ENCODE measurements around the gene GRIK1.

The GRIK1 gene

DNA sequence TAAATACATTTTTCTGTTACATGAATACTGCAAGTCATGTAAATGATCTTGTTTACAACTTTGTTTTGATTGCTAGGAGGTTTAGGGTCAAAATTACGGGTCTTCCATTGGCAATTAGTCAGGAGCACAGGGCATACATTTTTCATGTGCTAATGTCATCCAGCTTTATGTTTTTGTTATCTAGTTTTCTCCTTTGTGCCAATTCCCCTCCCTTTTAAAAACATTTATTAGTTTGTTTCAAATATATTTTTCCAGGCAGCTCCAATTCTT lies 280.9 kb downstream of the GRIK1 start:
- Histone ChIP-seq H3K4me1 (ENCODE audit: control insufficient read depth, insufficient read depth, low read length, poor library complexity, severe bottlenecking) (no peaks in the 10 kb centered on the region), H3K4me3 (ENCODE audit: insufficient read depth, low read depth, low read length, poor library complexity, severe bottlenecking) (no peak overlapping the region), H3K27ac (ENCODE audit: insufficient read depth, low read length, poor library complexity, severe bottlenecking) (no peak overlapping the region), H3K27me3 (replicated peaks; ENCODE audit: control insufficient read depth, insufficient read depth, low read length, poor library complexity, severe bottlenecking) (no peaks in the 10 kb centered on the region), H3K9me3 (ENCODE audit: control insufficient read depth, low read length) (no peaks in the 10 kb centered on the region), H3K36me3 (ENCODE audit: control insufficient read depth, insufficient read depth, low read length) (no peaks in the 10 kb centered on the region)
- no peak for DNase-seq

DNA sequence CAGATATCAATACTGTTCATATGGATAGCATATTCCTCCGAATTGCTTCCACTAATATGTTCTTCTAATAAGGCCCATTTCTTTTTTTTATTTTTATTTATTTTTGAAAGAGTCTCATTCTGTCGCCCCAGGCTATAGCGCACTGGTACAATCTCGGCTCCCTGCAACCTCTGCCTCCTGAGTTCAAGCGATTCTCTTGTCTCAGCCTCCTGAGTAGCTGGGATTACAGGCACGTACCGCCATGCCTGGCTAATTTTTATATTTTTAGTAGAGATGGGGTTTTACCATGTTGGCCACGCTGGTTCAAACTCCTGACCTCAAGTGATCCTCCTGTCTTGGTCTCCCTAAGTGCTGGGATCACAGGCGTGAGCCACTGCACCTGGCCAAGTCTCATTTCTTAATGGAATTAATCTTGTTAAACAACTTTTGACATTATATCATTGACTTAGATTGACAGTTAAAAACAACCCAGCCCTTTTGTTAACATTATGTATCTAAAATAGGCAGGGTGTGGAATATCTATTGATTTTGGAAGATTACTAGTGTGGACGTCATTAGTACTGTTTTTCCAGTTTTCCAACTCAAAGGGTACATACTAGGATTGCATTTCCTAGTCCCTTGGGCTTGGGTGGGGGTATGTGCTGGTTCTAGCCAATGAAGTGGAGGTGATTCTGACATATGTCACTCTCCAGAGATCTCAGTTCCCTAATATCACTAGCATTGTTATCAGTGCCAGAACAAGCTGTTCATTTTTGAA lies 281.4 kb downstream of the GRIK1 start:
- Histone ChIP-seq H3K4me3 (ENCODE audit: insufficient read depth, low read depth, low read length, poor library complexity, severe bottlenecking) (no peak overlapping the region), H3K36me3 (ENCODE audit: control insufficient read depth, insufficient read depth, low read length) (no peaks in the 10 kb centered on the region), H3K9me3 (ENCODE audit: control insufficient read depth, low read length) (no peaks in the 10 kb centered on the region), H3K4me1 (ENCODE audit: control insufficient read depth, insufficient read depth, low read length, poor library complexity, severe bottlenecking) (no peaks in the 10 kb centered on the region), H3K27me3 (replicated peaks; ENCODE audit: control insufficient read depth, insufficient read depth, low read length, poor library complexity, severe bottlenecking) (no peaks in the 10 kb centered on the region), H3K27ac (ENCODE audit: insufficient read depth, low read length, poor library complexity, severe bottlenecking) (no peak overlapping the region)
- DNase-seq = no peak

DNA sequence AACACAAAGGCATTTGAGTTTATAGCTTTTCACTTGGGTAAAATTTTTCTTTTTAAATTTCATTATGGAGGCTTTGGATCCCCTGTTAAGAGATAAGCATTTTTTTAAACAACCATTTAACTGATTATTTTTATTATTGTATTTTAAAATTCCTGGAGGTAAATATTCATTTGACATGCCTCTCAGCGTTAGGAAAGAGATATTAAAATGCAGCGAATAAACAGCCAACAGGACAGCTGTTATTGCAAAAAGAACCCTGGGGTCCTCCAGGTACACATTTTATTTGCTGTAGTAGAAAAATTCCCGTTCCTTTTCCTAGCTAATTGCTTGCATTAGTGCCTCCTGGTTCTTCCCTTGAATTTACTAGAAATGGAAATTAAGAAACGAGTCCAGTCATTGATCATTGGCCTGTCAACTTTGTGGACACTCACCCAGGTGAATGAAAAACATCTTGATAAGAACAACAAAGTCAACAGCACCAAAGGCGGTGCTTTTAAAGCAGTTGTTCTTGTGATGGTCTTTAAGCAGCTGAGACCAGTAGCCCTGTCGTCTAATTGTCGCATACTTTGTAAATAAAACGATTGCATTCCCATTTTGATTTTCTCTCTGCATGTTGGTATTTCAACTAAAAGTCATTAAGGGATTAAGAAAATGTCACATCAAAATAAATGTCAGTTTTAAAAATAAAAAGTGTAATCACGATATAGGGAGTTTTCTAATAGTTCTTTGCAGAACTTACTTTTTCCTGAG lies 282.4 kb downstream of the GRIK1 start:
- Histone ChIP-seq H3K4me1 (ENCODE audit: control insufficient read depth, insufficient read depth, low read length, poor library complexity, severe bottlenecking) (no peaks in the 10 kb centered on the region), H3K9me3 (ENCODE audit: control insufficient read depth, low read length) (no peaks in the 10 kb centered on the region), H3K27ac (ENCODE audit: insufficient read depth, low read length, poor library complexity, severe bottlenecking) (no peak overlapping the region), H3K36me3 (ENCODE audit: control insufficient read depth, insufficient read depth, low read length) (no peaks in the 10 kb centered on the region), H3K27me3 (replicated peaks; ENCODE audit: control insufficient read depth, insufficient read depth, low read length, poor library complexity, severe bottlenecking) (no peaks in the 10 kb centered on the region), H3K4me3 (ENCODE audit: insufficient read depth, low read depth, low read length, poor library complexity, severe bottlenecking) (no peak overlapping the region)
- no peak for DNase-seq

DNA sequence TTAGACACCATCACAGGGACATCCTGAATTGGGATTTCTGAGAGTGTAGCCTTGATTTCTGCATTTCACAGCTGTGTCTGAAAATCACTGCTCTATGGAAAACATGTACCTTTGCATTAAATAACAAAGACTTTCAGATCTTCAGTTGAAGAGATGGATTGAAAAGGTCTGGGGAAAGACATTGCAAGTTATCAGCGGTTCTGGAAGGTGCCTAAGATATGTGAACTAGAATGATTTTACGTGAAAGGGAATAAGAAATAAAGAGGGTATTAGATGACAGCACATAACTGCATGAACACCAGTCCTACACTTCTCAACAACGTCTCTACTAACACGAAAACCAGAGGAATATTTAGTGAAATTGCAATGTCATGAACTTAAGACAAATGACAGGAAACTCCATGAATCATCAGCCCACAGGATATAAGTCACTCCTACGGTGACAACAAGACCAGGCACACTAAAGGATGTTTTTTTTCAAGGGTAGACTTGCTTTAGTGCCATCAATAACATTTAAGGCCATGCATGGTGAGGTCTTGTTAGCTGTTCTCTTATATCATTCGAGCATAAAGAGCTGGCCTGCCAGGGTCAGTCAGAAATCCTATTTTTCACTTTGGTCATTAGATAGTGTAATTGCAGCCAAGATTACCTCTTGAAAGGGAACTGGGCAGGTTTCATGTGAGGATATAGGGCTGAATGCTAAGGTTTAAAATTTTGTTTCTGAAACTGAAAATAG lies 283.1 kb downstream of the GRIK1 start:
- no peaks in the 10 kb centered on the region for H3K36me3 ChIP-seq (ENCODE audit: control insufficient read depth, insufficient read depth, low read length)
- H3K27ac ChIP-seq (ENCODE audit: insufficient read depth, low read length, poor library complexity, severe bottlenecking) = no peak overlapping the region
- no peaks in the 10 kb centered on the region for H3K4me1 ChIP-seq (ENCODE audit: control insufficient read depth, insufficient read depth, low read length, poor library complexity, severe bottlenecking)
- no peaks in the 10 kb centered on the region for H3K9me3 ChIP-seq (ENCODE audit: control insufficient read depth, low read length)
- no peak for DNase-seq
- no peak overlapping the region for H3K4me3 ChIP-seq (ENCODE audit: insufficient read depth, low read depth, low read length, poor library complexity, severe bottlenecking)
- no peaks in the 10 kb centered on the region for H3K27me3 ChIP-seq (replicated peaks; ENCODE audit: control insufficient read depth, insufficient read depth, low read length, poor library complexity, severe bottlenecking)

DNA sequence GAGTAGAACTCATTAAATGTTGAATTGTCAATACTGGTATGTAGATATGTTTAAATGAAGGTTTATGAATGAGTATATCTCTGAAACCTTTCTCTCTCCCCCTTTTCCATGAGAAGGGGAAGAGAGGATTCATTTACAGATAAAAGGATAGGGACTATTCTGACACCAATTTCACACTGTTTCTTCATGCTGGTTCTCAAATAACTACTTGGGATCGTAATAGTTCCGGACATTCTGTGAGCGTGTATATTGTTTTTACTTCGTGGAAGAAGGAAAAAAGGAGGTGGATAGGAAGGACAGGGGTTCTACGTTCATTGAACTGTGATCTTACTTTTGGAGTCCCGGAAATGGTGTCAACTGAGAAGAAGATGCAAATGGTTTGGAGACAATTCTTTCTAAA lies 284.2 kb downstream of the GRIK1 start:
- Histone ChIP-seq H3K9me3 (ENCODE audit: control insufficient read depth, low read length) (no peaks in the 10 kb centered on the region), H3K27ac (ENCODE audit: insufficient read depth, low read length, poor library complexity, severe bottlenecking) (no peak overlapping the region), H3K4me1 (ENCODE audit: control insufficient read depth, insufficient read depth, low read length, poor library complexity, severe bottlenecking) (no peaks in the 10 kb centered on the region), H3K36me3 (ENCODE audit: control insufficient read depth, insufficient read depth, low read length) (no peaks in the 10 kb centered on the region), H3K27me3 (replicated peaks; ENCODE audit: control insufficient read depth, insufficient read depth, low read length, poor library complexity, severe bottlenecking) (no peaks in the 10 kb centered on the region), H3K4me3 (ENCODE audit: insufficient read depth, low read depth, low read length, poor library complexity, severe bottlenecking) (no peak overlapping the region)
- no peak for DNase-seq

DNA sequence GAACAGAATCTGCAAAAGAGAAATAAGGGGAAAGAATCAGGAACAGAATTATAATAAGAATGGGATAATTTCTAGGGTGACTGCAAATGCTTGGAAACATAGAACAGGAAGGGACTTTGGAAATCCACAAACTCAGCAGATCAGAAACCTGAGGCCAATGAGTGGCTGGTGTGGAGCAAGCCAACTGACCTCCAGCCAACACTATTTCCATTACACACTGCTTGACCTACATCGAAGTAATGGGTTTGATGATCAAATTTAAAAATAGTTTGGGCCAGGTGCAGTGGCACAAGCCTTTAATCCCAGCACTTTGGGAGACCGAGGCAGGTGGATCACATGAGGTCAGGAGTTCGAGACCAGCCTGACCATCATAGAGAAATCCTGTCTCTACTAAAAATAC lies 284.9 kb downstream of the GRIK1 start:
- H3K36me3 ChIP-seq (ENCODE audit: control insufficient read depth, insufficient read depth, low read length) = no peaks in the 10 kb centered on the region
- no peak for DNase-seq
- no peaks in the 10 kb centered on the region for H3K4me1 ChIP-seq (ENCODE audit: control insufficient read depth, insufficient read depth, low read length, poor library complexity, severe bottlenecking)
- H3K4me3 ChIP-seq (ENCODE audit: insufficient read depth, low read depth, low read length, poor library complexity, severe bottlenecking) = no peak overlapping the region
- H3K27me3 ChIP-seq (replicated peaks; ENCODE audit: control insufficient read depth, insufficient read depth, low read length, poor library complexity, severe bottlenecking) = no peaks in the 10 kb centered on the region
- H3K9me3 ChIP-seq (ENCODE audit: control insufficient read depth, low read length) = no peaks in the 10 kb centered on the region
- no peak overlapping the region for H3K27ac ChIP-seq (ENCODE audit: insufficient read depth, low read length, poor library complexity, severe bottlenecking)

DNA sequence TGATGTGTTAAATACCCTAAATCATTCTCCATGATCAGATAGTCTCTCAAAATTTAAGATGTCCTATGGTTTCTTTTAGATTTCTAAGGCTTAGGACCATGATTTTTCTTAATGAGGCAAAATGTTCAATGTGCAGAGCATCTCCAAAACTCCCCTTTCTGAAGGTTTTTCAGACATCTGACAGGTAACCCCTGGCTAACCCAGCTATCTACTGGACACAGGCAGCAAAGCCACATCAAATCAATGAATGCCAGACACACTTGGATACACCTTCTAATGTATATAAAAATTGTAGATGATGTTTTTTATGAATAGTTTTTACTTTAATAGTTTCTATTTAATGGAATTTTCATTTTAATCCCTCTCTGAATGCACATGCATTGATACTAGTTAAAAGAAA lies 285.6 kb downstream of the GRIK1 start:
- H3K36me3 ChIP-seq (ENCODE audit: control insufficient read depth, insufficient read depth, low read length) = no peaks in the 10 kb centered on the region
- no peak overlapping the region for H3K27ac ChIP-seq (ENCODE audit: insufficient read depth, low read length, poor library complexity, severe bottlenecking)
- no peaks in the 10 kb centered on the region for H3K27me3 ChIP-seq (replicated peaks; ENCODE audit: control insufficient read depth, insufficient read depth, low read length, poor library complexity, severe bottlenecking)
- no peak overlapping the region for H3K4me3 ChIP-seq (ENCODE audit: insufficient read depth, low read depth, low read length, poor library complexity, severe bottlenecking)
- no peak for DNase-seq
- no peaks in the 10 kb centered on the region for H3K9me3 ChIP-seq (ENCODE audit: control insufficient read depth, low read length)
- H3K4me1 ChIP-seq (ENCODE audit: control insufficient read depth, insufficient read depth, low read length, poor library complexity, severe bottlenecking) = no peaks in the 10 kb centered on the region

DNA sequence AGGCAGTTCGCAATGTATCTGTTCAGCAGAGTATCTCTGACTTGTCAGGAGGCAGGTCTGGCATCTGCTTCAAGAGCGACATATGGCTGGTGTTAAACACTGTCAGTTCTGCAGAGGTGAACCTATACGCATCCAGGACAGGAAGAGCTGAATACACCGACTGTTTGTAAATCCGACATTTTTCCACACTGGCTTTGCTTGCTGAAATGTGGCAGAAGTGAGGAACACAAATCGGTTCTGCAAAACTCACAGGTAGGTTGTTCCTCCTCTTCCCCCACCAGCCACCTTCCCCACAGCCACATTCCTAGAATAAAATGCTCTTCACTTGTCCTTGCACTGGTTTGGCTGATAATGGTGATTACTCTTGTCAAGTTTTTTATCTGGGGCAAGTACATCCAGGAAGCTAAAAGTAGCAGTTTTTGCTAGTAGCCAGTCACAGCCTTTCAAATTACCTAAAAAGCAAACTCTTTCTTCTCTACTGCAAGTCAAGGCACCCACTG lies 289.2 kb downstream of the GRIK1 start:
- Histone ChIP-seq H3K27me3 (replicated peaks; ENCODE audit: control insufficient read depth, insufficient read depth, low read length, poor library complexity, severe bottlenecking) (no peaks in the 10 kb centered on the region), H3K9me3 (ENCODE audit: control insufficient read depth, low read length) (no peaks in the 10 kb centered on the region), H3K4me1 (ENCODE audit: control insufficient read depth, insufficient read depth, low read length, poor library complexity, severe bottlenecking) (no peaks in the 10 kb centered on the region), H3K36me3 (ENCODE audit: control insufficient read depth, insufficient read depth, low read length) (no peaks in the 10 kb centered on the region), H3K27ac (ENCODE audit: insufficient read depth, low read length, poor library complexity, severe bottlenecking) (no peak overlapping the region), H3K4me3 (ENCODE audit: insufficient read depth, low read depth, low read length, poor library complexity, severe bottlenecking) (no peak overlapping the region)
- DNase-seq = no peak

DNA sequence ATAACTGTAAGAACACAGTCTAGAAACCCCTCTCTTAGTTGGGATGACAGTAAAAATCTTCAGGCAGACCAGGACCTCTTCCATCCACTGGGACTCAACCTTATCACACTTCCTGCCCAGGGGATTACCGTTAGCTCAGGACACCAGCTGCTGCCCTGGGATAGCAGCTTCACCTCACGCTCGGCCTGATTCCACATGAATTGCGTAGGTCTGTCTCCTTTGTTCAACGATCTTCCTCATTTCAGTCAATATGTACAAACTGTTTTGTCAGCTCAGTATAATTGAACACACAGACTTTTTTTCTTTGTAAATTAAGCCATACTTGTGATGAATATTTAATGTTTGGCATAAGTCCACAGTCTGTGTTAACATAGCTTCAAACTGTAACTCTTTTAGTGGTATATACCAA lies 290.4 kb downstream of the GRIK1 start:
- H3K27ac ChIP-seq (ENCODE audit: insufficient read depth, low read length, poor library complexity, severe bottlenecking) = no peak overlapping the region
- H3K4me3 ChIP-seq (ENCODE audit: insufficient read depth, low read depth, low read length, poor library complexity, severe bottlenecking) = no peak overlapping the region
- no peaks in the 10 kb centered on the region for H3K27me3 ChIP-seq (replicated peaks; ENCODE audit: control insufficient read depth, insufficient read depth, low read length, poor library complexity, severe bottlenecking)
- H3K36me3 ChIP-seq (ENCODE audit: control insufficient read depth, insufficient read depth, low read length) = no peaks in the 10 kb centered on the region
- no peak for DNase-seq
- H3K4me1 ChIP-seq (ENCODE audit: control insufficient read depth, insufficient read depth, low read length, poor library complexity, severe bottlenecking) = no peaks in the 10 kb centered on the region
- H3K9me3 ChIP-seq (ENCODE audit: control insufficient read depth, low read length) = no peaks in the 10 kb centered on the region

DNA sequence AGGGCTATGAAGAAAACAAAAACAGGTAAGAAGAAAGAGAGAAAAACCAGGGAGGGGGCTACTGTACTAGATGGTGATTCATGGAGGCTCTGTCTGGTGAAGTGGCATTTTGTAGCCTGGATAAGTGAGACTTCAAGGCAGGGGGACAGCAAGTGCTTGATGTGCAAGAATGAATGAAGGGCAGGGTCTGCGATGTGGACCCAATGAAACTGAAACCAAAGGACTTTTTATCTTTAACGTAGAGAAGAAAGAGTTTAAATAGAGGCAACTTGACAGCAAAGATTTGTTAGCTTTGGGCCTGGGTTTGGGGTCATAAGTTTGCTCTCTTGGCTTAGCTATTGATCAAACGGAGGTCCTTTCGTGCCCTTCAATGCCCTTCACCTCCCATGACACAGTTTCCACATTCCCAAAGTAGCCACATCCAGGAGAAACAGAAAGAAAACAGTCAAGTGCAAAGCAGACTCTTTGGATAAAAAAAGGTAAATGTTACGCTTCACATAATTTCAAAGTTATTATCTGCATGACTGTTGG lies 291.0 kb downstream of the GRIK1 start:
- H3K9me3 ChIP-seq (ENCODE audit: control insufficient read depth, low read length) = no peaks in the 10 kb centered on the region
- H3K4me3 ChIP-seq (ENCODE audit: insufficient read depth, low read depth, low read length, poor library complexity, severe bottlenecking) = no peak overlapping the region
- no peak for DNase-seq
- no peak overlapping the region for H3K27ac ChIP-seq (ENCODE audit: insufficient read depth, low read length, poor library complexity, severe bottlenecking)
- H3K4me1 ChIP-seq (ENCODE audit: control insufficient read depth, insufficient read depth, low read length, poor library complexity, severe bottlenecking) = no peaks in the 10 kb centered on the region
- no peaks in the 10 kb centered on the region for H3K36me3 ChIP-seq (ENCODE audit: control insufficient read depth, insufficient read depth, low read length)
- no peaks in the 10 kb centered on the region for H3K27me3 ChIP-seq (replicated peaks; ENCODE audit: control insufficient read depth, insufficient read depth, low read length, poor library complexity, severe bottlenecking)
